ENCODE data around the gene PRMT3.
"Not testable (repeated sequence)": the region's sequence is repeated elsewhere in the genome, so short reads cannot be mapped to it uniquely, and the experiment has no call there.

Gene PRMT3

GRCh38 chr11:20374741-20375300 lies 12.7 kb upstream of the PRMT3 start:
- no peak for DNase-seq (ENCODE audit: low spot score)

- DNase-seq (ENCODE audit: low spot score): no peak
These were observed 11.3 kb upstream of the PRMT3 start for GRCh38 chr11:20376162-20376730.

- DNase-seq (ENCODE audit: low spot score): not testable (repeated sequence)
These were observed 1.5 kb upstream of the PRMT3 start for GRCh38 chr11:20385996-20386395.

- no peak for DNase-seq (ENCODE audit: low spot score)
These were observed 860 bp downstream of the PRMT3 start for GRCh38 chr11:20388096-20389055.

- peak; percentile 41 for DNase-seq (ENCODE audit: low spot score)
These were observed 9.8 kb downstream of the PRMT3 start for GRCh38 chr11:20397281-20397680.

- DNase-seq (ENCODE audit: low spot score): no peak
These were observed 12.0 kb downstream of the PRMT3 start for GRCh38 chr11:20399498-20399897.

- DNase-seq (ENCODE audit: low spot score): no peak
These were observed 15.5 kb downstream of the PRMT3 start for GRCh38 chr11:20403059-20403458.

- no peak for DNase-seq (ENCODE audit: low spot score)
These were observed 19.0 kb downstream of the PRMT3 start for GRCh38 chr11:20406484-20406883.

GRCh38 chr11:20407344-20407743 lies 19.8 kb downstream of the PRMT3 start:
- no peak for DNase-seq (ENCODE audit: low spot score)

- DNase-seq (ENCODE audit: low spot score): no peak
These were observed 27.9 kb downstream of the PRMT3 start for GRCh38 chr11:20415432-20415831.

- DNase-seq (ENCODE audit: low spot score): no peak
These were observed 30.3 kb downstream of the PRMT3 start for GRCh38 chr11:20417771-20418170.

- DNase-seq (ENCODE audit: low spot score): no peak
These were observed 34.4 kb downstream of the PRMT3 start for GRCh38 chr11:20421946-20422345.

- no peak for DNase-seq (ENCODE audit: low spot score)
These were observed 41.7 kb downstream of the PRMT3 start for GRCh38 chr11:20429216-20429615.

- no peak for DNase-seq (ENCODE audit: low spot score)
These were observed 51.1 kb downstream of the PRMT3 start for GRCh38 chr11:20438637-20439036.

- DNase-seq (ENCODE audit: low spot score): peak; percentile 31
These were observed 56.1 kb downstream of the PRMT3 start for GRCh38 chr11:20443596-20443995.

- DNase-seq (ENCODE audit: low spot score): no peak
These were observed 57.0 kb downstream of the PRMT3 start for GRCh38 chr11:20444535-20444934.

GRCh38 chr11:20448834-20449233 lies 61.3 kb downstream of the PRMT3 start:
- no peak for DNase-seq (ENCODE audit: low spot score)

GRCh38 chr11:20450829-20451228 lies 63.3 kb downstream of the PRMT3 start:
- DNase-seq (ENCODE audit: low spot score): no peak

GRCh38 chr11:20451568-20451967 lies 64.1 kb downstream of the PRMT3 start:
- DNase-seq (ENCODE audit: low spot score): no peak

GRCh38 chr11:20452585-20452984 lies 65.1 kb downstream of the PRMT3 start:
- no peak for DNase-seq (ENCODE audit: low spot score)

GRCh38 chr11:20453657-20454316 lies 66.3 kb downstream of the PRMT3 start:
- no peak for DNase-seq (ENCODE audit: low spot score)

GRCh38 chr11:20457001-20457799 lies 69.7 kb downstream of the PRMT3 start:
- DNase-seq (ENCODE audit: low spot score): no peak

Measured in COLO829 (cell line).